ENCODE measurements around the gene CAVIN3.

DNA sequence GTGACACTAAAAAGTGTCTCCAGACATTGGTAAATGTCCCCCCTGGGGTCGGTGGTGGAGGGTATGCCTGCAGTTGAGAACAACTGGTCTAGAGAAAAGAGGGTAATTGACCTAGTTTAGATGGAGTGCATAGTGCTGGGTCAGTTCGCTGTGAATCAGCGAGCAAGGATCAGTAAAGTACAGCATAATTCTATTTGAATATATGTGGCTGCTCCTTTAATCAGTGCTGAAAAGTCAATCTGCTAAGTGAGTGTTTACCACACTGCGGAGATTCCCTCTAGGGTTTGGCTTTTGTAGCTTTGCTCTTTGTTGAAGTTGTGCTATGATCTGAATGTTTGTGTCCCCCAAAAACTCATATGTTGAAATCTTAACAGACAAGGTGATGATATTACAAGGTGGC lies 15.0 kb downstream of the CAVIN3 start:
- no peak for TF ChIP-seq POLR2AphosphoS5 (IDR thresholded peaks at IDR 0.05)
- TF ChIP-seq, protein P1, sequence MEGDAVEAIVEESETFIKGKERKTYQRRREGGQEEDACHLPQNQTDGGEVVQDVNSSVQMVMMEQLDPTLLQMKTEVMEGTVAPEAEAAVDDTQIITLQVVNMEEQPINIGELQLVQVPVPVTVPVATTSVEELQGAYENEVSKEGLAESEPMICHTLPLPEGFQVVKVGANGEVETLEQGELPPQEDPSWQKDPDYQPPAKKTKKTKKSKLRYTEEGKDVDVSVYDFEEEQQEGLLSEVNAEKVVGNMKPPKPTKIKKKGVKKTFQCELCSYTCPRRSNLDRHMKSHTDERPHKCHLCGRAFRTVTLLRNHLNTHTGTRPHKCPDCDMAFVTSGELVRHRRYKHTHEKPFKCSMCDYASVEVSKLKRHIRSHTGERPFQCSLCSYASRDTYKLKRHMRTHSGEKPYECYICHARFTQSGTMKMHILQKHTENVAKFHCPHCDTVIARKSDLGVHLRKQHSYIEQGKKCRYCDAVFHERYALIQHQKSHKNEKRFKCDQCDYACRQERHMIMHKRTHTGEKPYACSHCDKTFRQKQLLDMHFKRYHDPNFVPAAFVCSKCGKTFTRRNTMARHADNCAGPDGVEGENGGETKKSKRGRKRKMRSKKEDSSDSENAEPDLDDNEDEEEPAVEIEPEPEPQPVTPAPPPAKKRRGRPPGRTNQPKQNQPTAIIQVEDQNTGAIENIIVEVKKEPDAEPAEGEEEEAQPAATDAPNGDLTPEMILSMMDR (IDR thresholded peaks at IDR 0.05) = no peak

Measured in stomach (tissue), 4 donors.